Endothelial cell (in vitro differentiated cells): ENCODE measurements around the gene SH3PXD2A. TPM values are rescaled to one million over a fixed set of nuclear protein-coding genes. Genes with fewer than 3 reads are reported as not detected.

Experiments used
- DNase-seq: peaks from one replicate; pipeline ENCODE4 v3.0.0; 2021; ENCODE audit warnings: low spot score
- H3K27ac Mint-ChIP-seq: one replicate; pipeline ENCODE4 v1.8.0; 2021; ENCODE audit warnings: mixed read lengths, inconsistent platforms; ENCODE audit not compliant: unreplicated experiment
- H3K27me3 Mint-ChIP-seq: one replicate; pipeline ENCODE4 v1.8.0; 2021; ENCODE audit warnings: mild to moderate bottlenecking, moderate library complexity, mixed read lengths, inconsistent platforms; ENCODE audit not compliant: unreplicated experiment
- H3K36me3 Mint-ChIP-seq: one replicate; pipeline ENCODE4 v1.8.0; 2021; ENCODE audit warnings: mild to moderate bottlenecking, low read depth, mixed read lengths, inconsistent platforms; ENCODE audit not compliant: unreplicated experiment
- H3K4me1 Mint-ChIP-seq: one replicate; pipeline ENCODE4 v1.8.0; 2021; ENCODE audit warnings: mild to moderate bottlenecking, mixed read lengths, inconsistent platforms; ENCODE audit not compliant: unreplicated experiment
- H3K4me3 Mint-ChIP-seq: one replicate; pipeline ENCODE4 v1.8.0; 2021; ENCODE audit warnings: mild to moderate bottlenecking, mixed read lengths, inconsistent platforms; ENCODE audit not compliant: unreplicated experiment
- H3K9me3 Mint-ChIP-seq: one replicate; pipeline ENCODE4 v1.8.0; 2021; ENCODE audit warnings: mixed read lengths, inconsistent platforms; ENCODE audit not compliant: unreplicated experiment
- CTCF ChIP-seq: fragments of 200-600 bp; sonication (generic); IDR thresholded peaks from one replicate; pipeline ENCODE4 v1.5.0; 2021; ENCODE audit warnings: antibody characterized with exemption; ENCODE audit not compliant: unreplicated experiment
- total RNA-seq: library from RNA; stranded (reverse); fragmentation: NEBNext Ultra II Directional; extraction: Animal tissue kit (Norgen Biotek cat#: 25700); gene quantifications from one replicate; pipeline ENCODE4 v1.2.1, GENCODE V29; 2021; ENCODE audit not compliant: unreplicated experiment

The SH3PXD2A gene
- total RNA-seq, 1 donor from 2014 or later = 59.9 TPM

- Mint-ChIP-seq H3K36me3 (no peaks in the 10 kb centered on the region), H3K4me1 (peaks cover 20% of the 10 kb centered on the region), H3K9me3 (no peaks in the 10 kb centered on the region), H3K27me3 (peaks cover 8% of the 10 kb centered on the region), H3K4me3 (no peak overlapping the region), H3K27ac (no peak overlapping the region)
- no peak for DNase-seq
- no peak for TF ChIP-seq CTCF
These were observed 309.0 kb downstream of the SH3PXD2A start for GRCh38 chr10:103546401-103546800.

DNA sequence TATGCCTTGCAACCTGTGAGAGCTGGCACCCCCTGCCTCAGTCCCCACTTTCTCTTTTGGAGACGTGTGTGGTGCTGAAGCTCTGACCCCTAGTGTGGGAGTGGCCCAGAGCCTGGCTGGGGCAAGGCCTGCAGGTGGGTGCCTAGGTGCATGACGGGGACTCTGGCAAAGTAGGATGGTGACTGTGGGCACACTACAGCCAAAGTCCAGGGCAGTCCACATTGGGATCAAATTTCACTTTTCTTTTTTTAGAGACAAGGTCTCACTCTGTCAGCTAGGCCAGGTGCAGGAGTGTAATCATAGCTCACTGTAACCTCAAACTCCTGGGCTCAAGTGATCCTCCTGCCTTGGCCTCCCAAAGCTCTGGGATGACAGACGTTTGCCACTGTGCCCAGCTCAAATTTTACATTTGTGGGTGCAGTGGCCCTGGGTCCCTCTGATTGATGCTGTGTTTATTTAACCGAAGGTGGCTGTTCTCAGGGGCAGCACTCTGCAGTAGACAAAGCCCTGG, 309.6 kb downstream of the SH3PXD2A start:
- H3K4me3 Mint-ChIP-seq = no peak overlapping the region
- H3K27me3 Mint-ChIP-seq = peaks cover 8% of the 10 kb centered on the region
- DNase-seq = no peak
- no peak for TF ChIP-seq CTCF
- H3K4me1 Mint-ChIP-seq = peaks cover 20% of the 10 kb centered on the region
- no peak overlapping the region for H3K27ac Mint-ChIP-seq
- H3K9me3 Mint-ChIP-seq = no peaks in the 10 kb centered on the region
- H3K36me3 Mint-ChIP-seq = no peaks in the 10 kb centered on the region

DNA sequence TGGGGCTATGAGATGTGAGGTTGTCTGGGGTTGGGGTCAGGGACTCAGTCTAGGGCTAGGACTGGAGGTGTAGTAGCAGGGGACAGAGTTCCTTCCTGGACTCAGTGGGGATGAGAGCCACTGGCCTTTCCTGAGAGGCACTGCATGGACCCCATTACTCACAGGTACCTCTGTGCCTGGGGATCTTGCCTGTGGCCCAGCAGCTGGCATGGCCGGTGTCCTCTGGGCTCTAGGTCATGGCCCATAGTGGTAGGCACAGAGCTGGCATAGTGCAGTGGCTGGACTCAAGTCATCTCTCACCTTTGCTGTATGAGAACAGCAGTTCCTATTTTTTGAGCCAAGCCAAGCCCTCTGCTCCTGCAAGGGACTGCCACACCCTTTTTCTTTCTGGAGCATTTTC, 310.0 kb downstream of the SH3PXD2A start:
- Mint-ChIP-seq H3K4me1 (peaks cover 20% of the 10 kb centered on the region), H3K36me3 (no peaks in the 10 kb centered on the region), H3K27ac (no peak overlapping the region), H3K27me3 (peaks cover 8% of the 10 kb centered on the region), H3K9me3 (no peaks in the 10 kb centered on the region), H3K4me3 (no peak overlapping the region)
- TF ChIP-seq CTCF = no peak
- no peak for DNase-seq

GRCh38 chr10:103544657-103545310, 310.6 kb downstream of the SH3PXD2A start:
- no peaks in the 10 kb centered on the region for H3K36me3 Mint-ChIP-seq
- DNase-seq = no peak
- TF ChIP-seq CTCF = no peak
- no peak overlapping the region for H3K4me3 Mint-ChIP-seq
- H3K4me1 Mint-ChIP-seq = peaks cover 20% of the 10 kb centered on the region
- no peak overlapping the region for H3K27ac Mint-ChIP-seq
- H3K9me3 Mint-ChIP-seq = no peaks in the 10 kb centered on the region
- H3K27me3 Mint-ChIP-seq = peaks cover 8% of the 10 kb centered on the region

Other genes starting within 250 kb of the SH3PXD2A start
- gene STN1, start 62.6 kb upstream of the SH3PXD2A start, total RNA-seq = 11.5 TPM
- gene SLK, start 111.6 kb upstream of the SH3PXD2A start, total RNA-seq = 30.8 TPM
- gene COL17A1, start 230.3 kb upstream of the SH3PXD2A start, total RNA-seq = 4.2 TPM